Endothelial cell of umbilical vein (primary cell): ENCODE measurements around the gene ISM2. TPM values are rescaled to one million over a fixed set of nuclear protein-coding genes. Genes with fewer than 3 reads are reported as not detected.
"Not testable (repeated sequence)": the region's sequence is repeated elsewhere in the genome, so short reads cannot be mapped to it uniquely, and the experiment has no call there.

Experiments used
- BruUV-seq: library from RNA; stranded (reverse); fragments of 400-500 nt; replicated peaks from 2 replicates; lab custom pipeline; 2021; lab: Mats Ljungman, UMichigan
- CTCF ChIA-PET: fragments of 300-600, 350-600 bp; sonication (Branson Sonifier 250); formaldehyde crosslinking; loops from one replicate; lab custom pipeline; 2021; ENCODE audit warnings: antibody characterized with exemption, inconsistent platforms; lab: Charles Lee
- POLR2A ChIA-PET: fragments of 300-600, 350-600 bp; sonication (Branson Sonifier 250); formaldehyde crosslinking; loops from one replicate; lab custom pipeline; 2021; ENCODE audit warnings: antibody characterized with exemption, inconsistent platforms; lab: Charles Lee
- DNase-seq: peaks from one replicate; pipeline ENCODE4 v3.0.0-alpha.2; 2011; ENCODE audit warnings: low read depth, low spot score
- FAIRE-seq: peaks from 2 replicates; lab custom pipeline; 2011; peaks lifted over from hg19 to GRCh38; lab: Jason Lieb, UNC
- H2AFZ ChIP-seq: 2 replicates; pipeline ENCODE4 v1.6.0; 2012; ENCODE audit warnings: low read depth, low read length, control low read depth, inconsistent platforms
- H3K27ac ChIP-seq: 2 replicates; pipeline ENCODE4 v1.5.1; 2011; ENCODE audit warnings: low read depth, mild to moderate bottlenecking, control low read depth, low read length, moderate library complexity; ENCODE audit not compliant: insufficient read depth
- H3K27me3 ChIP-seq, 2 experiments: 2 replicates each; pipeline versions ENCODE4 v1.6.0 to v1.6.1; 2011; ENCODE audit warnings: low read length in 2 of 2, mixed read lengths in 1 of 2; ENCODE audit not compliant: control insufficient read depth in 2 of 2, insufficient read depth in 2 of 2
- H3K36me3 ChIP-seq, 2 experiments: 2 replicates in 1 of 2; 3 replicates in 1 of 2; pipeline ENCODE4 v1.5.1; 2011; ENCODE audit warnings: low read length in 2 of 2, mild to moderate bottlenecking in 1 of 2, moderate library complexity in 1 of 2; ENCODE audit not compliant: control insufficient read depth in 2 of 2, insufficient read depth in 2 of 2; ENCODE audit errors: extremely low read depth in 1 of 2
- H3K4me1 ChIP-seq: 3 replicates; pipeline ENCODE4 v1.5.1; 2011; ENCODE audit warnings: mild to moderate bottlenecking, low read length; ENCODE audit not compliant: control insufficient read depth, insufficient read depth; ENCODE audit errors: extremely low read depth
- H3K4me2 ChIP-seq: 2 replicates; pipeline ENCODE4 v1.6.1; 2011; ENCODE audit warnings: low read length, control low read depth, mixed read lengths; ENCODE audit not compliant: insufficient read depth
- H3K4me3 ChIP-seq, 3 experiments: fragments of 200-600 bp in 1 of 3; sonication (generic), shearing (Covaris generic) in 1 of 3; replicated peaks in 1 of 3; 2 replicates each; pipeline ENCODE4 v1.5.1; 2011 to 2016; ENCODE audit warnings: control low read depth in 3 of 3, low read length in 3 of 3, mild to moderate bottlenecking in 2 of 3, inconsistent platforms in 1 of 3, low read depth in 1 of 3, moderate library complexity in 1 of 3; ENCODE audit not compliant: insufficient read depth in 1 of 3
- H3K79me2 ChIP-seq: 2 replicates; pipeline ENCODE4 v1.6.0; 2012; ENCODE audit warnings: low read length, inconsistent platforms; ENCODE audit not compliant: control insufficient read depth, insufficient read depth
- H3K9ac ChIP-seq: replicated peaks from 2 replicates; pipeline ENCODE3; 2011; ENCODE audit warnings: low read length, control low read depth; ENCODE audit not compliant: insufficient read depth; ENCODE audit errors: extremely low read depth
- H3K9me1 ChIP-seq: replicated peaks from 3 replicates; pipeline ENCODE4 v1.6.0; 2011; ENCODE audit warnings: mild to moderate bottlenecking, low read length; ENCODE audit not compliant: control insufficient read depth, insufficient read depth; ENCODE audit errors: extremely low read depth
- H3K9me3 ChIP-seq: replicated peaks from 2 replicates; pipeline ENCODE4 v1.5.1; 2012; ENCODE audit warnings: low read length, inconsistent platforms; ENCODE audit not compliant: control insufficient read depth, insufficient read depth
- H4K20me1 ChIP-seq: replicated peaks from 2 replicates; pipeline ENCODE3; 2011; ENCODE audit warnings: mild to moderate bottlenecking, low read length; ENCODE audit not compliant: control insufficient read depth, insufficient read depth; ENCODE audit errors: extremely low read depth
- EZH2 ChIP-seq: IDR thresholded peaks from 2 replicates; pipeline ENCODE4 v1.6.1; 2012; ENCODE audit warnings: borderline replicate concordance, low read depth, mild to moderate bottlenecking, moderate library complexity, low read length, inconsistent platforms; ENCODE audit not compliant: severe bottlenecking
- POLR2AphosphoS5 ChIP-seq: IDR thresholded peaks from 2 replicates; pipeline ENCODE4 v1.6.1; 2012; ENCODE audit warnings: low read depth, mild to moderate bottlenecking, control low read depth, low read length, moderate library complexity; ENCODE audit not compliant: insufficient read depth
- dilution Hi-C: fragments of 300-500 bp; cut with MboI; formaldehyde crosslinking; loops from one replicate; pipeline ENCODE4 v1.15.0; 2019; ENCODE audit warnings: low sequenced_read_pairs; ENCODE audit not compliant: extremely low pct_ligation_motif_present
- intact Hi-C: fragments of 100-400 bp; cut with micrococcal nuclease; formaldehyde crosslinking; loops from one replicate; pipeline ENCODE4 v1.10.0; 2022
- polyA plus RNA-seq, 4 experiments: library from polyadenylated mRNA; depleted of rRNA in 3 of 4; stranded (reverse) in 3 of 4; unstranded in 1 of 4; fragments of >200 nt; gene quantifications; 2 replicates each; pipeline versions ENCODE4 v1.2.1 to v1.2.3, GENCODE V29; 2011 to 2012; ENCODE audit warnings: missing spikeins in 1 of 4
- total RNA-seq: library from RNA; stranded (reverse); gene quantifications from 2 replicates; pipeline ENCODE4 v1.2.3, GENCODE V29; 2021

Gene ISM2
- total and polyA plus RNA-seq, 2 donors (not counting 3 experiments of a cell fraction or from before 2014, with no cell fraction given) = not detected

GRCh38 chr14:77529213-77529612, 30.6 kb upstream of the ISM2 start:
- no peak overlapping the region for H3K4me3 ChIP-seq
- POLR2A ChIA-PET = no interaction called here
- H3K36me3 ChIP-seq = peaks cover 0 to 3% of the 10 kb centered on the region in 2 experiments
- H3K4me1 ChIP-seq = no peaks in the 10 kb centered on the region
- CTCF ChIA-PET = interaction anchor here (1.5 kb wide), 1 partner anchor 70 kb away, joined by 4 read pairs; no protein-coding TSS in a partner anchor
- no peak overlapping the region for H3K27ac ChIP-seq
- intact Hi-C loops (no loop called here), dilution Hi-C loops (no loop called here)
- peaks cover 4% of the 10 kb centered on the region for H3K79me2 ChIP-seq
- no peaks in the 10 kb centered on the region for H4K20me1 ChIP-seq
- no peak for FAIRE-seq
- no peak overlapping the region for H3K4me2 ChIP-seq
- no peaks in the 10 kb centered on the region for H3K9me1 ChIP-seq
- no TSS peak for BruUV-seq
- no peak overlapping the region for H3K9ac ChIP-seq
- no peak overlapping the region for H2AFZ ChIP-seq
- TF ChIP-seq POLR2AphosphoS5 (no peak), EZH2 (no peak)
- H3K9me3 ChIP-seq = no peaks in the 10 kb centered on the region
- H3K27me3 ChIP-seq = no peaks in the 10 kb centered on the region
- DNase-seq = no peak

DNA sequence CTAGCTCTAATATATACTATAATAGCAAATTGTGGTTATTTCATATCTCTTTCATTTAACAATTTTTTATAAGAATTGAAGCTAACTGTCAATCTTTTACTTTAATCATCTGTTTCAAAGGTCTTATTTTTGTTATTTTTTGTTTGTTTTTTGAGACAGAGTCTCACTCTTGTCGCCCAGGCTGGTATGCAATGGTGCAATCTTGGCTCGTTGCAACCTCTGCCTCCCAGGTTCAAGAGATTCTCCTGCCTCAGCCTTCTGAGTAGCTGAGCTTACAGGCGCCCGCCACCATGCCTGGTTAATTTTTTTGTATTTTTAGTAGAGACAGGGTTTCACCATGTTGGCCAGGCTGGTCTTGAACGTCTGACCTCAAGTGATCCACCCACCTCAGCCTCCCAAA, 30.1 kb upstream of the ISM2 start:
- dilution Hi-C loops, H3K27me3 ChIP-seq, CTCF ChIA-PET, H2AFZ ChIP-seq, H3K4me3 ChIP-seq, POLR2A ChIA-PET, H3K36me3 ChIP-seq, H3K9ac ChIP-seq, DNase-seq, H4K20me1 ChIP-seq, H3K4me1 ChIP-seq, H3K9me1 ChIP-seq, H3K27ac ChIP-seq, H3K4me2 ChIP-seq, BruUV-seq, intact Hi-C loops, H3K79me2 ChIP-seq, FAIRE-seq, H3K9me3 ChIP-seq: not testable (repeated sequence)
